Ramos (cell line): ENCODE data around the gene SAMD14.

ENCODE experiments used
- in situ Hi-C: fragments of 300-500 bp; cut with MboI; formaldehyde crosslinking; loops from one replicate; pipeline ENCODE4 v1.14.3; 2022; ENCODE audit warnings: low sequenced_read_pairs; ENCODE audit not compliant: unreplicated experiment

SAMD14 gene

DNA sequence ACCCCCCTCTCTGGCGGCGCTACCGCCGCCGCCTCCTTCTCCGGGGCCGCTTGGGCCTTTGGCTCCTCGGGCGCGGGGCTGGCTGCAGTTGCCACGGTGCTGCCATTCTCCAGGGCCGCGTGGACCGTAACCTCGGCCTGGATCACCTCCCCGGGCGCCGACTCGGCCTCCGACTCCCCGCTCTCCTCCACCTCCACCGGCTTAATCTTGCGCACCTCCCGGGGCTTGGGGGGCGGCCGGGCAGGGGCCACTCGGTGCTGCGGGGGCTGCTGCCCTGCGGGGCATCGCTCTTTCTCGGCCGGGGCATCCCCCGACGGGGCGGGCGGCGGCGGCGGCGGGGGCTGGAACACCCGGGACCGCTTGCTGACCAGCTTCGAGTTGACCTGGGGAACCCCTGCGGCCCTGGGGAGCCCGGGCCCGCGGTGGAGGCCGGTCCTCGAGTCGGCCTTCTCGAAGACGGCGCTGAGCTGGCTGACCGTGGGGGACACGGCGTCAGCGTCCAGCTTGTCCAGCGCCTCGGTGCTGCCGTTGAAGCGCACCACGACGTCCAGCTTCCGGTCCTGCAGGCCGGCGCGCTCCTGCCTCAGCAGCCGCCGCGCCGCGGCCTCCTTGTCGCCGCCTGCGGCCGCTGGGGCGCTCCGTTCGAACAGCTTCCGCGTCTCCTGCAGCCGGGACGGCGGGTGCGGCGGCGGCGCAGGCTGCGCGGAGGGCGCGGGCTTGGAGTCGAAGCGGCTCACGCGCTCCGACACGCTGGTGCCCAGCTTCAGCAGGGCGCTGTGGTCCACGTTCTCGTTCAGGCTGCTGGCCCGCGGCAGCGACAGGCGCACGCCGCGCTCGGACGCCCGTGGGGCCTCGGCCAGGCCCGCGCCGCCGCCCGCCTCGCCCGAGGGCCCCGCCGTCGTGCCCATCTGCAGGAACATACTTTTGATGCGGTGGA lies 19.7 kb upstream of the SAMD14 start:
- in situ Hi-C loops, result no loop called here

DNA sequence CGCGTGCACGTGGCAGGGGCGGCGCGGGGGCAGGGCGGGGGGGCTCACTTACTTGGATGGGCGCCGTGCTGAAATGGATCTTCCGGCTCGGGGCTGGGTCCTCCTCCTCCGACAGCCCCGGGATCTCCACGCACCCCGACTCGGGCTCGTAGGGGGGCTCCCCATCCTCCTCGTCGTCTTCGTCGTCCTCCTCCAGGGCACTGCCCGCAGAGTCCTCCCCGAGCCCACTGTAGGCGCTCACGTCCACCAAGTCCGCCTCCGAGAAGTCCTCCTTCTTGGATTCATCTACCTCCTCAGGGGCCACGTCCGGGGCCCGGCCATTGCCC lies 19.1 kb upstream of the SAMD14 start:
- in situ Hi-C loops, result no loop called here

DNA sequence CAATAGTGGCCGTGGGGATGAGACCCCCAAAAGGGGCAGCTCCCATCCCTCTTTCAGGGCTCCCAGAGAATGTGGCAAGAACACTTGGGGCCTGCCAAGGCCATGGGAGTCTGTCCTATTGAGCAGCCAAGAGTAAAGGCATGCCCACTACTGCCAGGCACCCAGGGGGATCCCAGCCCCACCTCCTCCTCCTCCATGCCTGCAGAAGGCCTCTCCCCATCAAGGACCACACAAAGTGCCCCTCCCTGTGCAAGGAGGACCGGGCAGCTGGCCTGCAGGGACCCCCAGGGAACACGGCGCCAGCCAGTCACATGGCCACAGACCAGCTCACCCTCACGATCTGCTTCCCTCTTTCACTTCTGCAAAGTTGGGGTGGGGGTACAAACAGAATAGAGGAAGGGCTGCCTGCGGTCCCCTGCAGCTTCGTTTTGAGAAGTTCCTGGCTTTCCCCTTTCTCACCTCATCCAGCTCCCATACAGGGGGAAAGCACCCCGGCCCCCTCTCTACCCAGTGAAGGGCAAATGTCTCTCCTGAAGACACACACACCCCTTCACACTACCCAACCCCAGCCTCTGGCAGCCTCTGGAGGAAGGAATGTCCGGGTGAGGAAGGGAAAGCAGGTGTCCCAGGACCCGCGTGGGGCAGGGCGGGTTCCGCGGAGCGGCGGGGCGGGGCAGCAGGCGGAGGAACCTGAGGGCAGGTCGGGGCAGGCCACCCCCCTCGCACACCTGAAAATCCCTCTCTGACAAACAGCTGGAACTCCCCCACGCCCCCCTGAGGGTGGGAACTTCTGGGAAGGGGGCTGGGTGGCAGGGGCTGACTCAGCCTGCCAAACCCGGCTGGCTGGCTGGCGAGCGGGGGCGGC lies 18.5 kb upstream of the SAMD14 start:
- in situ Hi-C loops, result no loop called here

DNA sequence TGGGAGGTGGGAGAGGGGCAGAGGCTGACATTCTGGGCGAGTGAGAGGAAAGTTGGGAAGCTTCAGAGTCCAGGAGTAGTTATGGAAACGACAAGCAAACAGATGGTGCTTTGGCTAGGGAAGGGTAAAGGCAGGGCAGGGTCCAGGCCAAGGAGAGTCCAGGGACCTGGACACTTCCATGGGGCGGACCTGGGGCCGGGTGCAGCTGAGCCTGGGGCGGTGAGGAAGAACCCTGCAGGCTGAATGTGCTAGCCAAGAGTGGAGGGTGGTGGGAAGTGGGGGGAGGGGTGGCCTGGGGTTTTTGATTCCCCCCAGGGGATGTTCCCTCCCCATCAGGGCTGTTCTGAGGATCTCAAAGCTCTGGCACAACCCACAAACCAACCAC lies 17.9 kb upstream of the SAMD14 start:
- in situ Hi-C loops, result no loop called here

DNA sequence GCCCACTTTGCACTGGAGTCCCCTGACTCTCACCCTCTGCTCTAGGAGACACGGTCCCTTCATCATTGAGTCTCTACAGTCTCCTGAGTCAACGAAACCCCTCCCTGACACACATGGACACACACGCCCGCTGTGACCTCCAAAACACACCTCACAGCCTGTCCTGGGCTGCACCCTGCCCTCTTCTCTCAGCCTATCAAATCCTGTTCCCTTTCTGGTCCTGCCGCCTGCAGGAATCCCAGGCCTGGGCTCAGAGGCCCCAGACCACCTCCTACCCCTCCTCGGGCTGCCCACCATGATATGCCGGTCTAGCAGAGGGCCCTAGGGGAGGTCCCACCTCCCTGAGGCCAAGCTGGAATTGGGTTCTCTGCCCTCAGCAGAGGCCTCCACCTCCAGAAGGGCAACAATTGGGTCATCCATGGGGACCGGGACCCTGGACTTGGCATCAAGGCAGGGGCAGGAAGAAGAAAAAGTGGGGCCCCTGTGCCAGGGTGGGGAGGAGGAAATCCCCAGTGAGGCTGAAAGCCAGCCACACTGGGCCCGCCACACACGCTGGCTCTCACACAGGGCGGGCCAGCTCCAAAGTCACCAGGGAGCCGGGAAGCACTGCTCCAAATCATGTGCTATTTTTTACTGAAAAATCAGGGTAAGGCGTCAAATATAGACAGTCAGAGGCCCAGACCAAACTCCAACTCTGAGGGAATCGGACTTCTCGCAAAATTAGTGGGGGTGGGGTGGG lies 17.1 kb upstream of the SAMD14 start:
- in situ Hi-C loops, result no loop called here

DNA sequence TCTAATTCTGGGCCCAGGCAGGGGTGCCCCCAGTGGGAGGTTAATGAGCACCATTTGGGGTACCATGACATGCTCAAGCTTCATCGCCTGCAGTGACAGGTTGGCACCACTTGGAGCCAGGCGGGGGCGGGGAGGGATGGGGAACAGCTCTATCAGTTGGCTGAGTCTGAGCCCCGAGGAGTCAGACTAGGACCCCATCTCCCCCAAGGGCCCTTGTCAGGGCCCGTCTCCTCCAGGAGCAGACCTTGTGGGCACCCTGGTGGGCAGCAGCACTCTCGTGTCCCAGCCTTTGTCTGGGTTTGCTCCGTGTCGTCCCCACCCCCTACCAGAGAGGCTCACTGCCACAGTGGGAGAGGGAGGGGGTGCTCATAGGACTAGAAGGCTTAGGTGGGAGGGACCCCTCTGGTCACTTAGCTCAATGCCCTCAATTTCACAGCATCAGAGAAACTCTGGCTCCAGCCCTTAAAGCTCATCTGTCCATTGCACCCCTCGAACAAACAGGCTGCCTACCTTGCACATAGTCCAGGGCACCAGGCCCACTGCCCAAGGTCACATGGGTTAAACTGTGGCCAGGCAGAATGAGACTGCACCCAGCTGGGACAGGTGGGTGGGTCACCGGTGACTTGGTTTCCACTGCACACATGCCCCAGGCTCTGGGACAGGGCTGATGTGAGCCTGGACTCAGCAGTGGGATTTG lies 16.4 kb upstream of the SAMD14 start:
- in situ Hi-C loops, result no loop called here

DNA sequence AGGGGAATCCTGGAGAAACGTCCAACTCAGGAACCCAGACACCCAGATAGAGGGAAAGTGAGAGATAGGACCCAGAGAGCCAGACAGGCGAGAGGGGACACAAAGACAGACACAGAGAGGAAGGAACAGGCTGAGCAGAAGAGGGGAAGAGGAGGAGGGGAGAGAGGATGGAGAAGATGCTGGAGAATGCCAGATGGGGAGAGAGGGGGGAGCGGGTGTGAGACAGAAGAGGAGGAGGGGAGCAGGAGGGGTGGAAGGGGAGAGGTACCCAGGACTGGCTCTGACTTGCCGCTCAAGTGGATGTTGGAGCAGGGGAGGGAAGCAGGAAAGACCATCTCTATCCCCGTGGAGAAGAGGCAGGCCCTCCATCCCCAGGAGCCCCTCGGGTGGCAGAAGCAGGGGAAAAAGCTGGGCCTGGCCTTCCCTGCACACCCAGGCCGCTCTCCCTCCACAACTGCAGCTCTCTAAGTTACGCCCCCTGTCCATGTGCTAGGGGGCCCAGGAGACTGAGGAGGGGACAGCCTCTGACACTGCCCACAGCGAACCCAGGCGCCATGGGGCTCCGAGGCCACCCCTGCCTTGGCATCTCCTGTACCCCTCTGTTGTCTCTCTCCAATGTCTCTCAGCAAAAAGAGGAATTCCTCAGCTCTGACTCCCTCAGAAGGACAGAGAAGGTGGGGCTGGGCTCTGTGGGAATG lies 15.7 kb upstream of the SAMD14 start:
- in situ Hi-C loops, result no loop called here

DNA sequence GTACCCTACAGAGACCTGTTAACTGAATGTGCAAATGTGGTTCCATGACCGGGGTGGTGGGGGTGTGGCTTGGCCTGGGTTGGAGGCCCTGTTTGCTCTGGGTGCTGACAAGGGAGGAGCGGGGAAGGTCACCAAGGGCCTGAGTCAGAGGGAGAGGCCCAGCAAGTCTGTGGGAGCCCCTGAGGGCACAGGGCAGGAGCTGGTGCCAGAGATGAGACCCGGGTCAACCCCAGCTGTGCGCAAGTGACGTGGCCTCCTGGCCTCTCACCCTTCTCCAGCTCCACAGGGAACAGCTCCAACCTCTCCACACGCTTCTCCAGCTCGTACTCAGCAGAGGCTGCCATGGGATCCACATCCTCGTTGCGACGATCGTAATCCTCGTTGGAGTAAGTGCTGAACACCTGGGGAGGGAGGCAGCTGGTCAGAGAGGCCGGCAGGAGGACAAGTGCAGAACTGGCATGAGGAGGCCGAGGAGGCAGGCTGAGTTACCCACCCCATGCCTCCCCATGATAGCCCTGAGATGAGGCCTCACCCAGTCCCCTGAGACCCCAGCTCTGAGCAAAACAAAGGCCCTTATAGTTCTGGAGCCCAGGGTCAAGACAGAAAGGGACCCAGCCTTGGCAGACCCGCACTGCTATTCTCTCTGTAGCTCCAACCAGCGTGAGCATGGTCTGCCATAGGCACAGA lies 15.0 kb upstream of the SAMD14 start:
- in situ Hi-C loops, result no loop called here

DNA sequence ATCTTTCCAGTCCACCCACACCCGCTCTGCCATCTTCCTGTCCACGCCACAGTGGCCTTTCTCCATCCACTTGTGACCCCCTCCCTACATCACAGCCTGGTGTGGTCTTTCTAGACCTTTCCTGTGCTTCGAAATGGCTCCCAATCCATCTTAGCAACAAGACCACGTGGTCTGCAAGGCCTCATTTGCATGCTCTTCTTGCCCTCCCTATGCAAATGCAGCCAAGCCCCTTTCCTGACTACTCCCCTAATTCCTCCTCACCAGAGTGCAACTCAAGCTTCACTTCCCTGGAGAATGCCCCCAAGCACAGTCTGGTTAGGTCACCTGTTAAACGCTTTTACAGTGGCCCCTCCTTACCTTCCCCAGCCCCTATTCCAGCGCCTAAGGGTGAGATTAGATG lies 14.4 kb upstream of the SAMD14 start:
- in situ Hi-C loops, result no loop called here

DNA sequence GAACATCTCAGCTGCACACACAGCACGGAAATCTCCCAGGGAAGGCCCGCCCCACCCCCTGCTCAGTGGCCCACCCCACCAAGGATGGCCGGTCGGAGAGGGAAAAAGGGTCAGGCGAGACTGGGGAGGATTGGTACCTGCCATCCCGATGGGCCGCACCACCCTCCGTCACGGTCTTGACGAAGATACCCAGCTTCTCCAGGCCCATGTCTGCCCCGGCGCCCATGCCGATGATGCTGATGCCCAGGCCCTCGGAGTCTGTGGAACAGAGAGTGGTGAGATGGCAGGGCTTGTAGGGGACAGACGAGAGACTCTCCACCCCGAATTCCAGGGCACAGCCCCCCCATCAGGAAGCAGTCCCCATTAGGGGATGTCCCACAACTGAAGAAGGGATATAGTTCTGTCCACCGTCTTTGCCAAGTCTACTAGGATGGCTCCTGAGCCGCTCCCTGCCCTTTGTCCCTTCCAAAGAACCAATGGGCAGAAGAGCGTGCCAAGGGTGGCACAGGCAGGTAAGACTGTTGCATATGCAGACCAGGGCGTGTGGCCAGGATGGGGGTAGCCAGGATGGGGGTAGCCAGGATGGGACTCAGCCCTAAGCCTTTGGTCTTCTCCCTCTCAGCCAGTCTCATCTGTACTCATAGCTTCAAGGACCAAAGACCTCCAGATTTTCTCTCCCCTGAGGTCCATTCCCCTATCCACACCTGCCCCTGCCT lies 13.7 kb upstream of the SAMD14 start:
- in situ Hi-C loops, result no loop called here

DNA sequence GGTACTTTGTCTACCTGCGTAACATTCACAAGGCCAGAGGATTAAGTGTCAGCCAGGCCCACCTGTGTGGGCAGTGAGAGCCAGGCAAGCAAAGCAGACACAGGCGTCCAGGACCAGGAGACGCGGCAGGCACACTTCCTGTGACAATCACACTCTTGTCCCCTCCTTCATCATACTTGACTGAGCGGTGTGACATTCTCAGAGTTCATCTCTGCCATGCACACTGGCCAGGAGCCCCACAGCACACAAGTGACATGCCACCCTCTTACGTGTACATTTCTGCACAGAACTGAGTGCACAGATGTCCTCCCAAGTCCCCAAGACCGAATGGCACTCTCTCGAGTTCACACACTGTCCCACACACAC lies 11.8 kb upstream of the SAMD14 start:
- in situ Hi-C loops, result no loop called here

DNA sequence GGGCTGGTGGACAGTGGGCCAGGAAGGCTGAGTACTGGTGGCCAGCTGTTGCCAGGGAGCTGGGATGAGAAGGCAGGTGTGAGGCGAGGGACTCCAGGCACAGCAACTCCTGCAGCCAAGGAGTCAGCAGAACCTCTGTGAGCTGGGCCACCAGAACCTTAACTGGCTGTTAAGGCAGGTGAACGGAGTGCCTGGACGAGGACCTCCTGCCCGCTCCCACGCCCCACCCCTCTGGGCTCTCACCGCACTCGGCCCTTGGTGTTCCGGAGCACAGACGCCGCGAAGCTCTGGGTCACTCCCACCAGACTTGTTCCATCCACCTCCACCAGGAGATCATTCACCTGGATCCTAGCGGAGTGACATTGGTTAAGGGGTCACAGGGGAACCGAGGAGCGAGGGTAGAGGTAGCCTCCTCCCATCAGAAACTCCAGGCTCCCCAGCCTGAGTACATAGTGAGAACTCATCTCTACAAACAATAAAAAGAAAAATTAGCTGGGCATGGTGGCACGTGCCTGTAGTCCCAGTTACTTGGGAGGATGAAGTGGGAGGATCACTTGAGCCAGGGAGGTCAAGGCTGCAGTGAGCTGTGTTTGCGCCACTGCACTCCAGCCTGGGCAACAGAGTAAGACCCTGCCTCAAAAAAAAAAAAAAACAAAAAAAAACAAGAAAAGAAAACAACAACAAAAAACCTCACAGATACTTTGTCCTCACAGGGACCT lies 11.2 kb upstream of the SAMD14 start:
- in situ Hi-C loops, result no loop called here

DNA sequence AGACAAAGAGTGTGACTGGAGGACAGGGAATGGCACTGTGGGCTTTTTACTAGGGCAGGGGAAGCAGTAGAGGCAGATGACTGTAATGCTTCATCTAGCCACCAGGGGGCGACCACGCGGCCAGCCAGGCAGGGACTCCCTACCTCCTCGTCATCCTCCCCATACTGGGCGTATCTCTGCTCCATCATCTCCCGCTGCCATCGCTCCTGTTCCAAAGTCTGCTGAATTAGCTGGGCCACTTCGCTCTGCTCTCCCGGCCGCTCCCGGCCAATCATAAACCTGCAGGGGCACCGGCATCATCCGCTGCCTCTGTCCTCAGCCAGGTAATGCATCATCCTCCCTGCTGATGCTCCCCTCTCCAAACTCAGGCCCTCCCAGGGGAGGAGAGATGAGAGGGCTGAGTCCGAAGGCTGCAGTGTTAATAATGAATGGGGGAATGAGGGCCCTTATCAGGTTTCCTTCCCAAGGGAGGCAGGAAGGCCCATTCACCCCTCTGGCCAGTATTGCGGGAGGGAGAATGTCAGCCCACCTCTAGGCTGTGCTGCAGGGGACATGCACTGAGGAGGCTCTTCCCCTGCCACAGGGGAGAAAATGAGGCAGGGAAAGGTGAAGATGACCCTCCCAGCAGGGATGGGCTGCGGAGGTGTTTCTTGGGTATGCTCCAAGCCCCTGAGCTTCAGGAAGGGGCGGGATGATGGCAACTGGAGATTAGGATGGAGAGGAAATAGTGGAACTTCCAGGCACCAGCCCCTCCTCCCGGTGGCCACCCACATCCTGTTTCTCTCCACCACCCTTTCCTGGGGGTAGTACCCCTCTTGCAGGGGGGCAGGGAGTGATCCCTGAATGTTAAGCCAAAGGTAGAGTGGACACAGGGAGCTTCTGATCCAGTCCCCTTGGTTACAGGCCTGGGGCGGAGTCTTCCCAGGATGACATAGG lies 10.3 kb upstream of the SAMD14 start:
- in situ Hi-C loops, result no loop called here

DNA sequence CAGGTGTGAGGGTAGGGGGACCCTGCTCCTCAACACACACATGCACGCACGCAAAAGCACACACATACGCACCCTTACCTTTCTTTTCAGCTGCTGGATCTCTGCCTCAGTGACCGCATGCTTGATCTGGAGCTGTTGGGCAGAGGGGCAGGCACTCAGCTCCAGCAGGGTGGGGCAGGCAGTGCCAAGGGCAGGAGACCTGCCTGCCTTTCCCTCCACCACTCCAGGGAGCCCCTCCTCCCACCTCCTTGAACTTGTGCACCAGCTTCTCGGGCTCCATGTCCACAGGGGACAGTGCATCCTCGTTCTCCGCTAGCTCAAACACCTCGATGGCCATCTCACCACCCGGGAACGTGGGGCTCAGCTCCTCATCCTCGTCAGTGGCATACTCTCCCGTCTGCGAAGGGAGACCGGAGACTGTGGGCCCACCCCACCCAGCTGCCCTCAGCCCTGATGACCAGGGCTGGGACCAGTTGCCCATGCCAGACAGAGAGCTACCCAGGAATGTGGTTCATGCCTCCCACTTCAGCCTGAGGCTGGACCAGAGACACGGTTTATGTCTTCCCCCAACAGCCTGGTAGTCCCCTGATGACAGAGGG lies 9.3 kb upstream of the SAMD14 start:
- in situ Hi-C loops, result no loop called here

DNA sequence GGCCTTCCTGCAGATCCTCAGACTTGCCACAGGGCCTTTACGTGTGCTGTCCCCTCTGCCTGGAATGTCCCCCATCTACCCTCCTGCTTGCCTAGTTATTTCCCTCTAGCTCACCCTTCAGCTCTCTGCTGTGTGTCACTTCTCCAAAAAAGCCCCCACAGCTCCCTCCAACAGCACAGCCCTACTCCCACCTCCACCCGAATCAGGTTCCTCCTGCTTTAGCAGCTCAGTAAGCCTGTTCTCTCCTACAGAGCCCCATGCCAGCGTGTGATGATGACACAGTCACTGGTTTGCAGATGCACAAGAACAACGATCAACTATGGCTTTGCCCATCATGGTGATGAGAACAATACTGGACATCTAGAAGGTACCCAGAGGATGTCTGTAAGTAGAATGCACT lies 7.1 kb upstream of the SAMD14 start:
- in situ Hi-C loops, result no loop called here

DNA sequence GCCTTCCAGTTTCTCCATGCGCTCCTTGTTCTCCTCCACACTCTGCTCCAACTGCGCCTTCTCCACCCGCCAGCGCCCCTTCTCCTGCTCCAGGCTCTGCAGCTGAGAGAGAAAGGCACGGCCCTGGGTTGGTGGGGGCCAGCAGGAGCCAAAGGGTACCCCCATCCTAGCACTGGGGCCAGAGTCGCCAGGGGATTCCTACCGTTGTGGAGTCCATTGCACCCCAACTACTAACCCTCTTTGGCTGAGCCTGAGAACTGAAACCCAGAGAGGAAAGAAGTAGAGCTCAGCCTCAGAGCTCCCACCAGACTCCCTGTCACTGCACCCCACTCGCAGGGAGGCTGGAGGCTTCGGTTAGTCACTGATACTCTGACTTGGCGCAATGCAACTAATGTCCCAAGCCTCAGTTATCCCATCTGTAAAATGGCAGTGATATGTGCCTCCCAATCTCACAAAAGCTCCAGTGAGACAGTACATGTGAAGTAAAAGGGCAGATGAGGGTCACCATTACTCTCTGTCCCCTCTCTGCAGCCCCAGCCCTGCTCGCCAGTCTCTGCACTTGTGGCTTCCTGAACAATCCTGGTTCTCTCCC lies 6.2 kb upstream of the SAMD14 start:
- in situ Hi-C loops, result no loop called here
